Panc1 (cell line): ENCODE data around the gene SLC7A6. TPM values are rescaled to one million over a fixed set of nuclear protein-coding genes. Genes with fewer than 3 reads are reported as not detected.

Experiments
- ATAC-seq: fragments of 200-7000 bp; cut with Tn5 transposase; 2 replicates; pipeline ENCODE4 v1.9.1; 2020; ENCODE audit warnings: mild to moderate bottlenecking, moderate library complexity
- BruUV-seq: library from RNA; stranded (reverse); fragments of 400-500 nt; replicated peaks from 2 replicates; lab custom pipeline; 2021; lab: Mats Ljungman, UMichigan
- CTCF ChIA-PET: fragments of 300-600 bp; sonication (Branson Sonifier 250); formaldehyde crosslinking; loops from one replicate; lab custom pipeline; 2022; ENCODE audit warnings: antibody characterized with exemption; lab: Charles Lee
- POLR2A ChIA-PET: fragments of 300-600 bp; sonication (Branson Sonifier 250); formaldehyde crosslinking; loops from one replicate; lab custom pipeline; 2022; ENCODE audit warnings: antibody characterized with exemption; lab: Charles Lee
- DNase-seq: peaks from one replicate; pipeline ENCODE4 v3.0.0-alpha.2; 2010; ENCODE audit warnings: low read depth, low spot score
- H3K27ac ChIP-seq: 2 replicates; pipeline ENCODE4 v1.5.1; 2011; ENCODE audit warnings: mild to moderate bottlenecking, low read length, inconsistent platforms
- H3K27me3 ChIP-seq: fragments of 200-500 bp; sonication (Bioruptor generic); 2 replicates; pipeline ENCODE4 v1.6.0; 2014; ENCODE audit warnings: low read length, inconsistent platforms; ENCODE audit not compliant: control insufficient read depth, insufficient read depth
- H3K36me3 ChIP-seq: fragments of 200-500 bp; sonication (Bioruptor generic); 2 replicates; pipeline ENCODE4 v1.5.1; 2014; ENCODE audit warnings: inconsistent platforms, mild to moderate bottlenecking, low read length, moderate library complexity; ENCODE audit not compliant: control insufficient read depth, insufficient read depth
- H3K4me1 ChIP-seq: 2 replicates; pipeline ENCODE4 v1.5.1; 2011; ENCODE audit warnings: inconsistent platforms, mild to moderate bottlenecking, low read length, moderate library complexity; ENCODE audit not compliant: control insufficient read depth, insufficient read depth
- H3K4me3 ChIP-seq, 2 experiments: 2 replicates each; pipeline ENCODE4 v1.5.1; 2011 to 2012; ENCODE audit warnings: low read depth in 2 of 2, low read length in 2 of 2, mild to moderate bottlenecking in 2 of 2, inconsistent platforms in 1 of 2, moderate library complexity in 1 of 2
- H3K9me3 ChIP-seq: fragments of 200-500 bp; sonication (Bioruptor generic); 2 replicates; pipeline ENCODE4 v1.5.1; 2014; ENCODE audit warnings: low read depth, mild to moderate bottlenecking, inconsistent platforms, low read length, moderate library complexity; ENCODE audit not compliant: control insufficient read depth, insufficient read depth
- POLR2AphosphoS5 ChIP-seq: IDR thresholded peaks from 2 replicates; pipeline ENCODE4 v1.6.1; 2012; ENCODE audit warnings: mild to moderate bottlenecking, low read depth, low read length, moderate library complexity
- SIN3A ChIP-seq: IDR thresholded peaks from 2 replicates; pipeline ENCODE4 v1.6.1; 2012; ENCODE audit warnings: low read depth, mild to moderate bottlenecking, low read length, moderate library complexity, borderline replicate concordance; ENCODE audit not compliant: insufficient read depth
- TCF7L2 ChIP-seq: IDR thresholded peaks from 2 replicates; pipeline ENCODE4 v1.6.1; 2011; ENCODE audit warnings: mild to moderate bottlenecking, low read depth, low read length, inconsistent platforms
- in situ Hi-C: cut with HindIII; loops from 2 replicates; pipeline ENCODE4 v1.10.0; 2016; ENCODE audit warnings: low sequenced_read_pairs, low pct_unique_long_range_greater_than_20kb
- intact Hi-C: fragments of 100-400 bp; cut with micrococcal nuclease; formaldehyde crosslinking; loops from one replicate; pipeline ENCODE4 v1.10.0; 2022; ENCODE audit not compliant: unreplicated experiment
- total RNA-seq: library from RNA; stranded (reverse); gene quantifications from one replicate; pipeline ENCODE4 v1.2.1, GENCODE V29; 2021; ENCODE audit not compliant: unreplicated experiment
- TF ChIP-seq, protein P1 (sequence below), 2 experiments: IDR thresholded peaks; 2 replicates each; pipeline ENCODE4 v1.6.1; 2011 to 2012; ENCODE audit warnings: low read depth in 2 of 2, control low read depth in 1 of 2, low read length in 1 of 2, mild to moderate bottlenecking in 1 of 2, moderate library complexity in 1 of 2; ENCODE audit not compliant: insufficient read depth in 1 of 2
- TF ChIP-seq, protein P2 (sequence below): fragments of 450-650 bp; IDR thresholded peaks from 2 replicates; pipeline ENCODE4 v1.5.1; 2017; ENCODE audit warnings: mild to moderate bottlenecking

SLC7A6 gene
- total RNA-seq, 1 experiment from 2014 or later: 58.9 TPM

DNA sequence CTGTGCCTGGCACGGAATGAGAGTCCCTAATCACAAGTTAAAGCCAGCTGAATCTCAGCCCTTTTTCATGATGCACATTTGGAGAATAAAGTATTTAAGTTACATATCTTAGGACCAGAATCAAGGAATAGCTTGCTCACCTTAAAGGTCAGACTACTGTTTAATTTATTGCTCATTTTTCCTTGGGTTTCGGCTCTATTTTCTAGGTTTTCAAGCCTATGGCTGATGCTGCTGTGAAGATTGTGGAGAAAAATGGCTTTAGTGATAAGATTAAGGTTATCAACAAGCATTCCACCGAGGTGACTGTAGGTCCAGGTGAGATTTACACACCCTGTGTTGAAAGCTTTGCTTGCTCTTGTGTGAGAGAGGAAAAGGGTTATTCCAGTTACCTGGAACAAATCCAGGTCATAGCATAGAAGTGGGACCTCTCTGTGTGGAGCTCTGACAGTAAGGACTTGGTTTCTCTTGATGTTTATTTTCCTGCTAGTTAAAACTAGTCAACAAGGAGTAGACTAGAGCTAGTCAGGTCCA is 64.6 kb downstream of the SLC7A6 start:
- CTCF ChIA-PET: interaction anchor here (1.1 kb wide), 1 partner anchor 68 kb away, joined by 3 read pairs; no protein-coding TSS in a partner anchor
- no peak overlapping the region for H3K4me3 ChIP-seq
- in situ Hi-C loops: no loop called here
- TF ChIP-seq, protein P1, sequence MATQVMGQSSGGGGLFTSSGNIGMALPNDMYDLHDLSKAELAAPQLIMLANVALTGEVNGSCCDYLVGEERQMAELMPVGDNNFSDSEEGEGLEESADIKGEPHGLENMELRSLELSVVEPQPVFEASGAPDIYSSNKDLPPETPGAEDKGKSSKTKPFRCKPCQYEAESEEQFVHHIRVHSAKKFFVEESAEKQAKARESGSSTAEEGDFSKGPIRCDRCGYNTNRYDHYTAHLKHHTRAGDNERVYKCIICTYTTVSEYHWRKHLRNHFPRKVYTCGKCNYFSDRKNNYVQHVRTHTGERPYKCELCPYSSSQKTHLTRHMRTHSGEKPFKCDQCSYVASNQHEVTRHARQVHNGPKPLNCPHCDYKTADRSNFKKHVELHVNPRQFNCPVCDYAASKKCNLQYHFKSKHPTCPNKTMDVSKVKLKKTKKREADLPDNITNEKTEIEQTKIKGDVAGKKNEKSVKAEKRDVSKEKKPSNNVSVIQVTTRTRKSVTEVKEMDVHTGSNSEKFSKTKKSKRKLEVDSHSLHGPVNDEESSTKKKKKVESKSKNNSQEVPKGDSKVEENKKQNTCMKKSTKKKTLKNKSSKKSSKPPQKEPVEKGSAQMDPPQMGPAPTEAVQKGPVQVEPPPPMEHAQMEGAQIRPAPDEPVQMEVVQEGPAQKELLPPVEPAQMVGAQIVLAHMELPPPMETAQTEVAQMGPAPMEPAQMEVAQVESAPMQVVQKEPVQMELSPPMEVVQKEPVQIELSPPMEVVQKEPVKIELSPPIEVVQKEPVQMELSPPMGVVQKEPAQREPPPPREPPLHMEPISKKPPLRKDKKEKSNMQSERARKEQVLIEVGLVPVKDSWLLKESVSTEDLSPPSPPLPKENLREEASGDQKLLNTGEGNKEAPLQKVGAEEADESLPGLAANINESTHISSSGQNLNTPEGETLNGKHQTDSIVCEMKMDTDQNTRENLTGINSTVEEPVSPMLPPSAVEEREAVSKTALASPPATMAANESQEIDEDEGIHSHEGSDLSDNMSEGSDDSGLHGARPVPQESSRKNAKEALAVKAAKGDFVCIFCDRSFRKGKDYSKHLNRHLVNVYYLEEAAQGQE (IDR thresholded peaks at IDR 0.05; ENCODE audit: insufficient read depth in 1 of 2, low read depth in 2 of 2, low read length in 1 of 2): no peak
- TF ChIP-seq SIN3A (no peak), POLR2AphosphoS5 (no peak), TCF7L2 (no peak)
- TF ChIP-seq, protein P2, sequence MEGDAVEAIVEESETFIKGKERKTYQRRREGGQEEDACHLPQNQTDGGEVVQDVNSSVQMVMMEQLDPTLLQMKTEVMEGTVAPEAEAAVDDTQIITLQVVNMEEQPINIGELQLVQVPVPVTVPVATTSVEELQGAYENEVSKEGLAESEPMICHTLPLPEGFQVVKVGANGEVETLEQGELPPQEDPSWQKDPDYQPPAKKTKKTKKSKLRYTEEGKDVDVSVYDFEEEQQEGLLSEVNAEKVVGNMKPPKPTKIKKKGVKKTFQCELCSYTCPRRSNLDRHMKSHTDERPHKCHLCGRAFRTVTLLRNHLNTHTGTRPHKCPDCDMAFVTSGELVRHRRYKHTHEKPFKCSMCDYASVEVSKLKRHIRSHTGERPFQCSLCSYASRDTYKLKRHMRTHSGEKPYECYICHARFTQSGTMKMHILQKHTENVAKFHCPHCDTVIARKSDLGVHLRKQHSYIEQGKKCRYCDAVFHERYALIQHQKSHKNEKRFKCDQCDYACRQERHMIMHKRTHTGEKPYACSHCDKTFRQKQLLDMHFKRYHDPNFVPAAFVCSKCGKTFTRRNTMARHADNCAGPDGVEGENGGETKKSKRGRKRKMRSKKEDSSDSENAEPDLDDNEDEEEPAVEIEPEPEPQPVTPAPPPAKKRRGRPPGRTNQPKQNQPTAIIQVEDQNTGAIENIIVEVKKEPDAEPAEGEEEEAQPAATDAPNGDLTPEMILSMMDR: no peak; the same call in 1 of the 2 replicates
- H3K36me3 ChIP-seq: peaks cover 1% of the 10 kb centered on the region
- intact Hi-C loops: loop anchor here (5.0 kb wide), 2 partner anchors 67 to 87 kb away; partner anchors contain the start of gene SLC7A6
- no peaks in the 10 kb centered on the region for H3K27me3 ChIP-seq
- DNase-seq (no peak), ATAC-seq (no peak)
- H3K4me1 ChIP-seq: peaks cover 13% of the 10 kb centered on the region
- POLR2A ChIA-PET: interaction anchor here (0.6 kb wide), 1 partner anchor 64 kb away, joined by 3 read pairs; the partner anchor contains the start of gene SLC7A6
- H3K27ac ChIP-seq: no peak overlapping the region
- BruUV-seq: no TSS peak
- H3K9me3 ChIP-seq: no peaks in the 10 kb centered on the region

DNA sequence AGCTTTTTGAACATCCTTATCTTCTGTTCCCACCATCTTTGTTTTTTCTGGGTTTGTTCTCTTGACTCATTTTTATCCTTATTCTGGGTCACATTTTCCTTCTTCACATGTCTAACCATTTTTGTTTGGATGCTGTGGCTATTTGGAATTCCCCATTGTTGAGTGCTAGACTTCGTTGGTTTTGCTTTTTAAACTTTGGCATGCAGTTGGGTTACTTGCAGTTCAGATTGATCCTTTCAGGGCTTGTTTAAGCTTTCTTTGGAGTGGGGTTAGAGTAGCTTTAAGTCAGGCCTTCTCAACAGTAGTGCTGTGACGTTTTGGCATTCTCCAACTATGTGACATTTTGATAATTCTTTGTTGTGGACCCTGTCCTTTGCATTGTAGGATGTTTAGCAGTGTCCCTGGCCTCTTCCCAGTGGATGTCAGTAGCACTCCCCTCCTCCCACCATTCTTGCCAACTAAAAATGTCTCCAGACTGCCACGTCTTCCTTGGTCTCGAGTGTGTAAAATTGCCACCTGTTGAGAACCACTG is 67.6 kb downstream of the SLC7A6 start:
- CTCF ChIA-PET: no interaction called here
- in situ Hi-C loops: no loop called here
- H3K9me3 ChIP-seq: no peaks in the 10 kb centered on the region
- no peak for DNase-seq
- POLR2A ChIA-PET: no interaction called here
- H3K27me3 ChIP-seq: no peaks in the 10 kb centered on the region
- no peak overlapping the region for H3K27ac ChIP-seq
- intact Hi-C loops: no loop called here
- TF ChIP-seq, protein P1 (IDR thresholded peaks at IDR 0.05; ENCODE audit: insufficient read depth in 1 of 2, low read depth in 2 of 2, low read length in 1 of 2): no peak
- TF ChIP-seq TCF7L2 (no peak), SIN3A (no peak), POLR2AphosphoS5 (no peak)
- TF ChIP-seq, protein P2: no peak
- BruUV-seq: no TSS peak
- no peaks in the 10 kb centered on the region; the same call in none of the 2 replicates for H3K36me3 ChIP-seq
- no peak for ATAC-seq
- H3K4me3 ChIP-seq: no peak overlapping the region
- H3K4me1 ChIP-seq: peaks cover 13% of the 10 kb centered on the region
